ENCODE measurements around the gene NT5E. TPM values are rescaled to one million over a fixed set of nuclear protein-coding genes. Genes with fewer than 3 reads are reported as not detected.
A peak's percentile ranks its signal among the peaks of the same experiment; 100 is the strongest.

Gene NT5E
- total RNA-seq, 2 experiments from 2014 or later = 7.4 to 7.6 TPM

DNA sequence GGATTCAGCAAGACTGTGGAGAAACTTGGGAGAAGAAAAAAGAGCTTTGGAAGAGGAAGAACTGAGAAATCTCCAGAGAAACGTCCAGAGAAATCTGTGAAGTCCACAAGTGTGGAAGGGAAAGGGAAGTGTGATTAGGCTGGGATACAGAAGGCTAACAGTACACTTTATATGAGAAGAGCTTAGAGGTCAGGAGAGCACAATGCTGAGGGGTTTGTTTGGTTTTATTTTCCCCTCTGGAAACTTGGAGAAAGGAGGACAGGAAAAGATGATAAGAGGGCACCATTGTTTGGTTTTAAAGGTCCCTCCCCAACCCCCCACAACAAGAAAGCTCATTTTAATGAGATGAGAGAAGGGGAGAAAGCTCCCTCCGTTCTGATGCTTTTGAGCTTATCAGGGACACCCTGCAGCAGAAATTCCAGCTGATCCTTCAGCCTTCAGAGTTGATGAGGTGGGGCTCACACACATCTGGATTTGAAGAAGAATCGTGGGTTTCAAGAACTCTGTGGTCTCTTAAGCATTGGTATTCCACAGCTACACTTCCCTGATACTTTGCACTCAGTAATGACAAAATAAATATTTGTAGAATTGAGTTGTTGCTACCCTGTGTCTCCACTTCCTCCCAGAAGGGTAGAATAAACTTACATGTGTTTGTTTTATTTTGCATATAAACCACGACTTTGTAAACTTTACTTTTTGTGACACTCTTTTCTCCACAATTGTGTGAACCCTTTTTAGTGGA lies 1.9 kb downstream of the NT5E start:
- ATAC-seq (no peak), DNase-seq (no peak)
- ChIA-PET POLR2A (interaction anchor here (0.8 to 3.2 kb wide), 5 partner anchors 10 to 226 kb away, joined by 3 to 17 read pairs (median 7); partner anchors contain the start of gene SNX14), CTCF (interaction anchor here (0.8 to 9.1 kb wide), 10 partner anchors 11 to 96 kb away, joined by 3 to 158 read pairs (median 11); no protein-coding TSS in a partner anchor)
- Mint-ChIP-seq H3K4me3 (peak overlapping the region; percentile 93), H3K36me3 (ENCODE audit: low read depth) (peaks cover 6% of the 10 kb centered on the region), H3K9me3 (ENCODE audit: insufficient read depth) (no peaks in the 10 kb centered on the region), H3K4me1 (ENCODE audit: low read depth) (peaks cover 74% of the 10 kb centered on the region), H3K27ac (peak overlapping the region; percentile 51), H3K27me3 (ENCODE audit: low read depth) (peaks cover 11% of the 10 kb centered on the region)

- ATAC-seq = no peak
- no peaks in the 10 kb centered on the region for H3K9me3 Mint-ChIP-seq (ENCODE audit: insufficient read depth)
- ChIA-PET CTCF (interaction anchor here (0.8 to 9.1 kb wide), 7 partner anchors 10 to 1248 kb away, joined by 3 to 158 read pairs (median 15); no protein-coding TSS in a partner anchor), POLR2A (interaction anchor here (1.1 kb wide), 2 partner anchors 9 to 25 kb away, joined by 3 to 4 read pairs; no protein-coding TSS in a partner anchor)
- no peak for DNase-seq
- peaks cover 6% of the 10 kb centered on the region for H3K36me3 Mint-ChIP-seq (ENCODE audit: low read depth)
- peak overlapping the region; percentile 15 for H3K27ac Mint-ChIP-seq
- peaks cover 10% of the 10 kb centered on the region for H3K27me3 Mint-ChIP-seq (ENCODE audit: low read depth)
- H3K4me3 Mint-ChIP-seq = peak overlapping the region; percentile 93
- peaks cover 81% of the 10 kb centered on the region for H3K4me1 Mint-ChIP-seq (ENCODE audit: low read depth)
These were observed 2.6 kb downstream of the NT5E start for GRCh38 chr6:85452441-85452881.

DNA sequence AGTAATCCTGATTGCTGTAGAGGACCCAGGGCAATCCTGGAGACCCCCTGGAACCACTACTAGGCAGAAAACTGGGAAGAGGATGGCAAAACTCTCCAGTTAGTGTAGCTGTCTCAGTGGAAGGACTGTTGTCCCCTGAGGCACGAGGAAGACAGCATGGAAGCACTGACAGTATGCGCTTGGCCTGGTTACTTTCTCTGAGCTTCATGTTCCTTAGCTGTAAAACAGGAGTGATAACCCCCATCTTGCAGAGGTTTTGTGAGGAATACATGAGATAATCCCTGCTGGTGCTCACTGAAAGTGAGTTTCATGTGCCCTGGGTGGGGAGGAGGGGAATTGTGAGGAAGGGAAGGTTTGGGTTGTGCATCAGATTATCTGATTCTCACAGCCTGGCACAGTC lies 3.2 kb downstream of the NT5E start:
- CTCF ChIA-PET = interaction anchor here (0.9 to 9.1 kb wide), 5 partner anchors 29 to 1248 kb away, joined by 3 to 158 read pairs (median 15); no protein-coding TSS in a partner anchor
- H3K36me3 Mint-ChIP-seq (ENCODE audit: low read depth) = peaks cover 6% of the 10 kb centered on the region
- peaks cover 81% of the 10 kb centered on the region for H3K4me1 Mint-ChIP-seq (ENCODE audit: low read depth)
- H3K27ac Mint-ChIP-seq = peak overlapping the region; percentile 65
- ATAC-seq = no peak
- peaks cover 6% of the 10 kb centered on the region for H3K27me3 Mint-ChIP-seq (ENCODE audit: low read depth)
- peak overlapping the region; percentile 42 for H3K4me3 Mint-ChIP-seq
- H3K9me3 Mint-ChIP-seq (ENCODE audit: insufficient read depth) = no peaks in the 10 kb centered on the region
- no peak for DNase-seq
- POLR2A ChIA-PET = interaction anchor here (1.1 kb wide), 1 partner anchor 8 kb away, joined by 4 read pairs; no protein-coding TSS in a partner anchor

DNA sequence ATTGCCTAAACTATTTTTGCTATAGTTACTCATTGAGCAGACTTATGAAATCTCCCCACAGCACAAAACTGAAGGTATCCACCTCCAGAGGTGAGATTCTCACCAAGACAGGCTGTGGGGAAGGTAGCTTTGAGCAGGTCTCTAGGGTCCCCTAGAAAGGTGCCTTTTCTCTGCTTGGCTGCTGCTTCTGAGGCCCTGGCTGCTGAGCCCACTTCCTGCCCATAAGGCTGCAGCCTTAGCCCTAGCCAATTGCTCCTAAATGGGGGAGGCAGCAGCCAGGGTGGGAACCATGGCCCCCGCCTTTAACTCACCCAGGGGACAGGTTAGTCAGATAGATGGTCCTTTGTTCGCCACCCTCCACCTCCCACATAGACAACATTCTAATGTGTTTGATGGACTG lies 3.6 kb downstream of the NT5E start:
- peaks cover 6% of the 10 kb centered on the region for H3K36me3 Mint-ChIP-seq (ENCODE audit: low read depth)
- ATAC-seq (peak; percentile 24), DNase-seq (peak; percentile 40)
- peak overlapping the region; percentile 42 for H3K4me3 Mint-ChIP-seq
- ChIA-PET CTCF (interaction anchor here (0.9 to 9.1 kb wide), 4 partner anchors 28 to 1249 kb away, joined by 3 to 158 read pairs (median 32); no protein-coding TSS in a partner anchor), POLR2A (interaction anchor here (1.1 kb wide), 1 partner anchor 8 kb away, joined by 4 read pairs; no protein-coding TSS in a partner anchor)
- H3K4me1 Mint-ChIP-seq (ENCODE audit: low read depth) = peaks cover 81% of the 10 kb centered on the region
- H3K9me3 Mint-ChIP-seq (ENCODE audit: insufficient read depth) = no peaks in the 10 kb centered on the region
- peak overlapping the region; percentile 65 for H3K27ac Mint-ChIP-seq
- peaks cover 2% of the 10 kb centered on the region for H3K27me3 Mint-ChIP-seq (ENCODE audit: low read depth)

DNA sequence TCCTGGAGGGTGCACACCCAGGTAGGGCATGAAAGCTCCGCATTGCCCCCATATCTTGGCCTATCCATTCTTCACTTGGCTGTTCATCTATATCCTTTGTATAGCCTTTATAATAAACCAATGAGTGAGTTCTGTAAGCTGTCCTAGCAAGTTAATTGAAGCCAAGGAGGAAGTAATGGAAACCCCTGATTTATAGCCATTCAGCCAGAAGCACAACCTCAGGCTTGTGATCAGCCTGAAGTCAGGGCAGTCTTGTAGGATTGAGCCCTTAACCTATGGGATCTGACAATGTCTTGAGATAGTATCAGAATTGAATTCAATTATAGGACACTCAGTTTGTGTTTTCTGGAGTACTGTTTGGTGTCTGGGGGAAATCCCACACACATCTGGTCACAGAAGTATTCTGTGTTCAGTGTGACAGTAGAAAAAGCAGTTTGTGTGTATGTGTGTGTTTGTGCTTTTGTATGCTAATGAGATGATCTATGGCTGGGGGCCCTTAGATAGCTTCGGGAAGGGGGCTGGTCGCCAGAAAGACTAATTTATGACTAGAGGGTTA lies 5.7 kb downstream of the NT5E start:
- no peaks in the 10 kb centered on the region for H3K9me3 Mint-ChIP-seq (ENCODE audit: insufficient read depth)
- no peak for DNase-seq
- H3K36me3 Mint-ChIP-seq (ENCODE audit: low read depth) = peaks cover 6% of the 10 kb centered on the region
- H3K4me3 Mint-ChIP-seq = no peak overlapping the region
- ATAC-seq = no peak
- peaks cover 86% of the 10 kb centered on the region for H3K4me1 Mint-ChIP-seq (ENCODE audit: low read depth)
- no peak overlapping the region for H3K27ac Mint-ChIP-seq
- H3K27me3 Mint-ChIP-seq (ENCODE audit: low read depth) = no peaks in the 10 kb centered on the region
- CTCF ChIA-PET = interaction anchor here (0.5 to 9.1 kb wide), 5 partner anchors 13 to 100 kb away, joined by 4 to 158 read pairs (median 4); no protein-coding TSS in a partner anchor
- POLR2A ChIA-PET = interaction anchor here (1.8 kb wide), 1 partner anchor 223 kb away, joined by 5 read pairs; no protein-coding TSS in a partner anchor

GRCh38 chr6:85456782-85457181 lies 6.9 kb downstream of the NT5E start:
- H3K4me3 Mint-ChIP-seq = no peak overlapping the region
- H3K36me3 Mint-ChIP-seq (ENCODE audit: low read depth) = peaks cover 3% of the 10 kb centered on the region
- H3K4me1 Mint-ChIP-seq (ENCODE audit: low read depth) = peaks cover 86% of the 10 kb centered on the region
- no peak for ATAC-seq
- no peaks in the 10 kb centered on the region for H3K27me3 Mint-ChIP-seq (ENCODE audit: low read depth)
- no peak overlapping the region for H3K27ac Mint-ChIP-seq
- POLR2A ChIA-PET = no interaction called here
- no peak for DNase-seq
- H3K9me3 Mint-ChIP-seq (ENCODE audit: insufficient read depth) = no peaks in the 10 kb centered on the region
- CTCF ChIA-PET = interaction anchor here (1.1 to 9.1 kb wide), 4 partner anchors 25 to 102 kb away, joined by 3 to 158 read pairs (median 10); no protein-coding TSS in a partner anchor

- DNase-seq (no peak), ATAC-seq (no peak)
- Mint-ChIP-seq H3K27me3 (ENCODE audit: low read depth) (no peaks in the 10 kb centered on the region), H3K27ac (no peak overlapping the region), H3K36me3 (ENCODE audit: low read depth) (peaks cover 3% of the 10 kb centered on the region), H3K4me3 (no peak overlapping the region), H3K9me3 (ENCODE audit: insufficient read depth) (no peaks in the 10 kb centered on the region), H3K4me1 (ENCODE audit: low read depth) (peaks cover 85% of the 10 kb centered on the region)
- ChIA-PET POLR2A (interaction anchor here (1.0 to 2.3 kb wide), 2 partner anchors 8 to 90 kb away, joined by 3 to 11 read pairs; partner anchors contain the start of gene NT5E), CTCF (interaction anchor here (0.5 to 1.9 kb wide), 4 partner anchors 11 to 96 kb away, joined by 3 to 15 read pairs (median 4); no protein-coding TSS in a partner anchor)
These were observed 8.3 kb downstream of the NT5E start for GRCh38 chr6:85458184-85458583.

DNA sequence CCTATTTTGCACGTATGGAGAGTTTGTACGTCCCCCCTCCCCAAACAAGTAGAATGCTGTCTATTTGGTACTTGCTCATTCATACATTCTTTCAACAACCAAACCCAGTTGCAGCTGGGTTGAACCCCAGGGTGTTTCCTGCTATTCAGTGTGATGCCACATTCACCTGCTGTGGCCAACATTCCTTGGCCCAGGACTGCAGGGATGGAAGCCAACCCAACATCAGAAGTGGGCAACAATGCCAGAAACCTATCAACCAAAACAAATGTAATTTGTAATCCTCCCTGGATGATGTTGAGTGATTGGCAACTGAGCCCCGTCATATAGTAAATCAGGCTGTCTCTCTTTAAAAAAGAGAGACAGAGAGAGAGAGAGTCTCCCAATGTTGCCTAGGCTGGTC lies 8.9 kb downstream of the NT5E start:
- CTCF ChIA-PET = interaction anchor here (0.5 to 8.3 kb wide), 4 partner anchors 9 to 57 kb away, joined by 3 to 95 read pairs (median 44); partner anchors contain the start of gene NT5E
- DNase-seq (no peak), ATAC-seq (no peak)
- Mint-ChIP-seq H3K4me3 (no peak overlapping the region), H3K27me3 (ENCODE audit: low read depth) (no peaks in the 10 kb centered on the region), H3K36me3 (ENCODE audit: low read depth) (peaks cover 3% of the 10 kb centered on the region), H3K9me3 (ENCODE audit: insufficient read depth) (no peaks in the 10 kb centered on the region), H3K4me1 (ENCODE audit: low read depth) (peaks cover 85% of the 10 kb centered on the region), H3K27ac (no peak overlapping the region)
- POLR2A ChIA-PET = interaction anchor here (2.3 kb wide), 1 partner anchor 9 kb away, joined by 11 read pairs; the partner anchor contains the start of gene NT5E

DNA sequence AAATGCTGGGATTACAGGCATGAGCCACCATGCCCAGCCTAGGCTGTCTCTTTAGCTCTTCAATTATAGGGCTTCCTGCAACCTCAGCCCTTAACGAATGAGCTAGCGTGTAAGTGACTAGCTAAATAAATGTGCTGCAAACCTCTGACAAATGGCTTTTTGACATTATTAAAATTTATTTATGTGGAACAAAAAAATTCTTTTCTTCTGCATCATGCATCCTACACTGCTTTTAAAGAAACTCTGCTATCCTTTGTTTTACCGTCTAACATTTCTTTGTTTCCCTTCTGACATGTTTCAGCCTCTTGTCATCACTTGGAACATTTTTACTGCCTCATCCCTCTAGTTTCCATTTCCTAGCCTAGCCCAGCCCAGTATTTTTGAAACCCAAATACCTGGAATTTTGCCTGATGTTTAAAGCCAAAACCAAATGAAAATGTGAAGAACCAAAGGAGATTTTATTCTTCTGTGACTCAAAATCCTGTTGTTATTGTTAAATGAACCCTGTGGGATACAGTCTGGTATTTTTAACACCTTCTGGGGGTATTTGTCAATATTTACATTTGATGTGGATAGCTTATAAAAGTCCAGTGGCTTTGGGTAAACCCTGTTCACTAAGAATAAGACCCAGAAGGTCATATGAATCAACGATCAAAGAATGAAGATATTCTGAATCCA lies 9.5 kb downstream of the NT5E start:
- no peaks in the 10 kb centered on the region for H3K27me3 Mint-ChIP-seq (ENCODE audit: low read depth)
- no peak overlapping the region for H3K4me3 Mint-ChIP-seq
- no peaks in the 10 kb centered on the region for H3K9me3 Mint-ChIP-seq (ENCODE audit: insufficient read depth)
- H3K36me3 Mint-ChIP-seq (ENCODE audit: low read depth) = peaks cover 3% of the 10 kb centered on the region
- POLR2A ChIA-PET = interaction anchor here (0.9 to 2.3 kb wide), 2 partner anchors 10 to 134 kb away, joined by 3 to 11 read pairs; partner anchors contain the start of genes NT5E and SNX14
- CTCF ChIA-PET = interaction anchor here (0.9 to 8.3 kb wide), 6 partner anchors 10 to 105 kb away, joined by 3 to 95 read pairs (median 3); partner anchors contain the start of gene NT5E
- no peak overlapping the region for H3K27ac Mint-ChIP-seq
- ATAC-seq (no peak), DNase-seq (no peak)
- peaks cover 84% of the 10 kb centered on the region for H3K4me1 Mint-ChIP-seq (ENCODE audit: low read depth)

DNA sequence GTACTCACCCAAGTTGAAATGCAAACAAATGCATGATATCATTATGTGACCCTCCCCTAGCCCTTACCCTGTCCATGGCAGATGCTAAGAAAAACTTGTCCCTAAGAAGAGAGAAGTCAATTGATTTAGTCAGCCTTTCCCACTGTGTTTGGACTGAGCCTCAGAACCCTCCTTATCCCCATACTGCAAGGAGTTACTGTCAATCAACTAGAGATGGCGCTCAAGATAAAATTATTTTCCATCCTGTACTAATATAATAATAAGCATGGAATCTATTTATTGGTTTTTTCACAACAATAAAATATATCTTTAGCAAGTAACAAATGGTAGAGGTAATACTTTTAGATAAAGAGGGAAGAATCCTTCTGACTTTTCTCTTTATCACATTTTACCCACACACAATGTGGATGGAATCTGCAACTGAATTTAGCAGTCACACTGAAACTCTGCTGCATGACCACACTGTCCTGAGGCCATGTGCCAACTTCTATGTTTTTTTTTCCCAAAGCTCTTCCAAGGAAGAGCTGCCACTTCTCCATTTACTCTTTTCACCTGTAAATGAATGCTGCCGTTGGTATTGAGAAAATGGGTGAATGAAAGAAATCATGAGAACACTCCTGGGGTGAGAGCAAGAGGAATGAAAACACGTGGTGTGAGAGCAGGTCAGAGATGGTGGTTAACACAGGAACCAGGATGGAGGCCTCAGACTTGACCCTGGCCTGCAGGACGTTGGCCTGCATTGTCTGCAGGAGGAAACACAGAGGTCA lies 10.5 kb downstream of the NT5E start:
- DNase-seq = no peak
- Mint-ChIP-seq H3K27me3 (ENCODE audit: low read depth) (no peaks in the 10 kb centered on the region), H3K36me3 (ENCODE audit: low read depth) (peaks cover 3% of the 10 kb centered on the region), H3K4me1 (ENCODE audit: low read depth) (peaks cover 89% of the 10 kb centered on the region), H3K4me3 (peak overlapping the region; percentile 2), H3K9me3 (ENCODE audit: insufficient read depth) (no peaks in the 10 kb centered on the region), H3K27ac (peak overlapping the region; percentile 85)
- ChIA-PET POLR2A (interaction anchor here (0.9 to 2.3 kb wide), 3 partner anchors 11 to 182 kb away, joined by 3 to 11 read pairs (median 3); partner anchors contain the start of genes NT5E, SNX14 and SYNCRIP), CTCF (interaction anchor here (0.9 to 8.3 kb wide), 5 partner anchors 11 to 106 kb away, joined by 3 to 95 read pairs (median 3); partner anchors contain the start of gene NT5E)
- no peak for ATAC-seq

Data from activated CD8-positive, alpha-beta T cell treated with anti-CD3 and anti-CD28 coated beads, Interleukin-2, amount 10 ng/mL, durations not matched to agents 7 days and 5 days (primary cell).